ENCODE data around the gene DENND10. TPM values are rescaled to one million over a fixed set of nuclear protein-coding genes. Genes with fewer than 3 reads are reported as not detected.
A peak's percentile ranks its signal among the peaks of the same experiment; 100 is the strongest.

The DENND10 gene
- total and polyA plus RNA-seq, 2 experiments from 2014 or later: 41.4 to 41.8 TPM

DNA sequence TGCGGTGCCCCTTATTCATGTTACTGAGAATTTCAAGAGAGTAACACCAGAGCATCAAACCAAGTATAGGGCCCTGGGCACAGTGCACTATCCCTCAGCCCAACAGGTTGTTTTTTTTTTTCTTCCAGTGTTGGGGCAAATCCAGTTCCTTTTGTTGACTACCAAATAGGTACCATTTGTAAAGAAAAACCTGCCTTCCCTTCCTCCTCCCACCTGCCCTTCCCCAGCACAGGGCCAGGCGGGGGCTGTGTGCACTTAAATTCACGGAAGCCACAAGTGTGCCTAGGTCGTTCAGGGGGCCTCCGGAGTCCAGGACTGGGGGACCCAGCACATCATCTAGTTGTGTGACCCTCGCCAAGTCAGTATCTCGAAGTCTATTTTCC lies 62.2 kb downstream of the DENND10 start (continued):
- TF ChIP-seq, protein P1, sequence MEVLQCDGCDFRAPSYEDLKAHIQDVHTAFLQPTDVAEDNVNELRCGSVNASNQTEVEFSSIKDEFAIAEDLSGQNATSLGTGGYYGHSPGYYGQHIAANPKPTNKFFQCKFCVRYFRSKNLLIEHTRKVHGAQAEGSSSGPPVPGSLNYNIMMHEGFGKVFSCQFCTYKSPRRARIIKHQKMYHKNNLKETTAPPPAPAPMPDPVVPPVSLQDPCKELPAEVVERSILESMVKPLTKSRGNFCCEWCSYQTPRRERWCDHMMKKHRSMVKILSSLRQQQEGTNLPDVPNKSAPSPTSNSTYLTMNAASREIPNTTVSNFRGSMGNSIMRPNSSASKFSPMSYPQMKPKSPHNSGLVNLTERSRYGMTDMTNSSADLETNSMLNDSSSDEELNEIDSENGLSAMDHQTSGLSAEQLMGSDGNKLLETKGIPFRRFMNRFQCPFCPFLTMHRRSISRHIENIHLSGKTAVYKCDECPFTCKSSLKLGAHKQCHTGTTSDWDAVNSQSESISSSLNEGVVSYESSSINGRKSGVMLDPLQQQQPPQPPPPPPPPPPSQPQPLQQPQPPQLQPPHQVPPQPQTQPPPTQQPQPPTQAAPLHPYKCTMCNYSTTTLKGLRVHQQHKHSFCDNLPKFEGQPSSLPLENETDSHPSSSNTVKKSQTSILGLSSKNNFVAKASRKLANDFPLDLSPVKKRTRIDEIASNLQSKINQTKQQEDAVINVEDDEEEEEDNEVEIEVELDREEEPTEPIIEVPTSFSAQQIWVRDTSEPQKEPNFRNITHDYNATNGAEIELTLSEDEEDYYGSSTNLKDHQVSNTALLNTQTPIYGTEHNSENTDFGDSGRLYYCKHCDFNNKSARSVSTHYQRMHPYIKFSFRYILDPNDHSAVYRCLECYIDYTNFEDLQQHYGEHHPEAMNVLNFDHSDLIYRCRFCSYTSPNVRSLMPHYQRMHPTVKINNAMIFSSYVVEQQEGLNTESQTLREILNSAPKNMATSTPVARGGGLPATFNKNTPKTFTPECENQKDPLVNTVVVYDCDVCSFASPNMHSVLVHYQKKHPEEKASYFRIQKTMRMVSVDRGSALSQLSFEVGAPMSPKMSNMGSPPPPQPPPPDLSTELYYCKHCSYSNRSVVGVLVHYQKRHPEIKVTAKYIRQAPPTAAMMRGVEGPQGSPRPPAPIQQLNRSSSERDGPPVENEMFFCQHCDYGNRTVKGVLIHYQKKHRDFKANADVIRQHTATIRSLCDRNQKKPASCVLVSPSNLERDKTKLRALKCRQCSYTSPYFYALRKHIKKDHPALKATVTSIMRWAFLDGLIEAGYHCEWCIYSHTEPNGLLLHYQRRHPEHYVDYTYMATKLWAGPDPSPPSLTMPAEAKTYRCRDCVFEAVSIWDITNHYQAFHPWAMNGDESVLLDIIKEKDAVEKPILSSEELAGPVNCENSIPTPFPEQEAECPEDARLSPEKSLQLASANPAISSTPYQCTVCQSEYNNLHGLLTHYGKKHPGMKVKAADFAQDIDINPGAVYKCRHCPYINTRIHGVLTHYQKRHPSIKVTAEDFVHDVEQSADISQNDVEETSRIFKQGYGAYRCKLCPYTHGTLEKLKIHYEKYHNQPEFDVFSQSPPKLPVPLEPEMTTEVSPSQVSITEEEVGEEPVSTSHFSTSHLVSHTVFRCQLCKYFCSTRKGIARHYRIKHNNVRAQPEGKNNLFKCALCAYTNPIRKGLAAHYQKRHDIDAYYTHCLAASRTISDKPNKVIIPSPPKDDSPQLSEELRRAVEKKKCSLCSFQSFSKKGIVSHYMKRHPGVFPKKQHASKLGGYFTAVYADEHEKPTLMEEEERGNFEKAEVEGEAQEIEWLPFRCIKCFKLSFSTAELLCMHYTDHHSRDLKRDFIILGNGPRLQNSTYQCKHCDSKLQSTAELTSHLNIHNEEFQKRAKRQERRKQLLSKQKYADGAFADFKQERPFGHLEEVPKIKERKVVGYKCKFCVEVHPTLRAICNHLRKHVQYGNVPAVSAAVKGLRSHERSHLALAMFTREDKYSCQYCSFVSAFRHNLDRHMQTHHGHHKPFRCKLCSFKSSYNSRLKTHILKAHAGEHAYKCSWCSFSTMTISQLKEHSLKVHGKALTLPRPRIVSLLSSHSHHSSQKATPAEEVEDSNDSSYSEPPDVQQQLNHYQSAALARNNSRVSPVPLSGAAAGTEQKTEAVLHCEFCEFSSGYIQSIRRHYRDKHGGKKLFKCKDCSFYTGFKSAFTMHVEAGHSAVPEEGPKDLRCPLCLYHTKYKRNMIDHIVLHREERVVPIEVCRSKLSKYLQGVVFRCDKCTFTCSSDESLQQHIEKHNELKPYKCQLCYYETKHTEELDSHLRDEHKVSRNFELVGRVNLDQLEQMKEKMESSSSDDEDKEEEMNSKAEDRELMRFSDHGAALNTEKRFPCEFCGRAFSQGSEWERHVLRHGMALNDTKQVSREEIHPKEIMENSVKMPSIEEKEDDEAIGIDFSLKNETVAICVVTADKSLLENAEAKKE (CRISPR knock-in tag; IDR thresholded peaks at IDR 0.05): no peak
- TF ChIP-seq, protein P2, sequence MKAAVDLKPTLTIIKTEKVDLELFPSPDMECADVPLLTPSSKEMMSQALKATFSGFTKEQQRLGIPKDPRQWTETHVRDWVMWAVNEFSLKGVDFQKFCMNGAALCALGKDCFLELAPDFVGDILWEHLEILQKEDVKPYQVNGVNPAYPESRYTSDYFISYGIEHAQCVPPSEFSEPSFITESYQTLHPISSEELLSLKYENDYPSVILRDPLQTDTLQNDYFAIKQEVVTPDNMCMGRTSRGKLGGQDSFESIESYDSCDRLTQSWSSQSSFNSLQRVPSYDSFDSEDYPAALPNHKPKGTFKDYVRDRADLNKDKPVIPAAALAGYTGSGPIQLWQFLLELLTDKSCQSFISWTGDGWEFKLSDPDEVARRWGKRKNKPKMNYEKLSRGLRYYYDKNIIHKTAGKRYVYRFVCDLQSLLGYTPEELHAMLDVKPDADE (IDR thresholded peaks at IDR 0.05): no peak
- no peak for TF ChIP-seq ZNF331 (CRISPR knock-in tag; IDR thresholded peaks at IDR 0.05; ENCODE audit: low read depth)
- TF ChIP-seq ZNF114 (CRISPR knock-in tag; IDR thresholded peaks at IDR 0.05): no peak

DNA sequence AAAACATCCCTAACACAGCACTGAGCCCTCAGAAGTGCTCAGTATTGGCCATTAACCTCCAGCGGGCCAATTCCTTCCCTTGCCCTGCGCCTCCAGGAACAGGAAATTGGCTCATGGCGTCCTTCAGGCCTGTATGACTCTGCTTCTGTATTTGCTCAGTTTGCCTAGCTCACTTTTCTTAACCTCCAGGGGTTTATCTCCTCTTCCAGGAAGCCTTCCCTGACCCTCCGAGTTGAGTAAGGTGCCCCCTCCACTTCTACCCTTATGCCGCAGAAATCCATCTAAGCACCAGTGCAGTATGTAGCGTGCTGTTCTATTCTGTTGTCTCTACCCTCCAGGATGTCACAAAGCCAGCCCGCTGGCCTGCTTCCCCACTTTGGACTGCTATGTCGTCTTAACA lies 62.7 kb downstream of the DENND10 start:
- Mint-ChIP-seq H3K36me3 (ENCODE audit: low read depth) (peaks cover 57% of the 10 kb centered on the region), H3K27me3 (ENCODE audit: insufficient read depth, low read depth, poor library complexity) (peaks cover 9% of the 10 kb centered on the region), H3K4me1 (peaks cover 11% of the 10 kb centered on the region), H3K4me3 (peak overlapping the region; percentile 88), H3K9me3 (no peaks in the 10 kb centered on the region), H3K27ac (no peak overlapping the region)
- Histone ChIP-seq H3K79me2 (replicated peaks; ENCODE audit: insufficient read depth) (peaks cover 4% of the 10 kb centered on the region), H3K4me1 (ENCODE audit: insufficient read depth) (peaks cover 13% of the 10 kb centered on the region), H3F3A (replicated peaks; ENCODE audit: low read depth) (peaks cover 20% of the 10 kb centered on the region; the same call in 1 of the 2 replicates), H3K4me3 (peak overlapping the region; percentile 90; the same call in 1 of the 2 replicates), H4K20me1 (replicated peaks; ENCODE audit: insufficient read depth) (peaks cover 13% of the 10 kb centered on the region), H3K36me3 (ENCODE audit: insufficient read depth) (peaks cover 37% of the 10 kb centered on the region), H3K27me3 (ENCODE audit: insufficient read depth) (no peaks in the 10 kb centered on the region), H3K4me2 (peak overlapping the region; percentile 95), H3K27ac (ENCODE audit: low read depth) (no peak overlapping the region), H2AFZ (no peak overlapping the region), H3K9me2 (ENCODE audit: insufficient read depth) (no peaks in the 10 kb centered on the region)
- no peak for TF ChIP-seq STAT1 (IDR thresholded peaks at IDR 0.05; ENCODE audit: unreplicated experiment)
- TF ChIP-seq, protein P2 (IDR thresholded peaks at IDR 0.05): no peak
- TF ChIP-seq POLR2AphosphoS5 (IDR thresholded peaks at IDR 0.05; ENCODE audit: low read depth): no peak; the same call in 1 of the 2 replicates
- DNase-seq (ENCODE audit: low spot score) (peak; percentile 32), ATAC-seq (peak; percentile 26)

Data from GM23338 (cell line).